Measurements from ENCODE around the gene EPHA6. TPM values are rescaled to one million over a fixed set of nuclear protein-coding genes. Genes with fewer than 3 reads are reported as not detected.

EPHA6 gene
- total RNA-seq, 1 experiment from 2014 or later: 0.61 TPM

DNA sequence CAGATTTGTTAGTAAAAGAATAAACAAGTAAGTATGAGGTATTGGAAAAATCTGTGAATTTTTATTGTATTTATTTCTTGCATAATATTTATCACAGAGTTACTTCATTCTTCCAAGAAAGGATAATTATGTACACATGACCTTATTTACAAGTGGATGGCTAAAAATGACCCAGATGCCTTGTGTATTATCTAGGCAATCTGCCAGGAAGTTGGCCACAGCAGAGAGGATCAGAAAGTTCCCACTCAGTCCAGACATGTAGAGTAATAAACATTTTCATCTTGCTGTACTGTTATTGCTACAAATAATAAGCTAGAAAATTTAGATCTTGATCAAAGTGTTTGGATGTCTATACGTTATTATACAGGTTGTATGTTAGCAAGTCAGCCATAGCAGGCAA, 317.1 kb downstream of the EPHA6 start:
- Histone ChIP-seq H2BK120ac (ENCODE audit: low read depth, low read length, poor library complexity, severe bottlenecking) (no peak overlapping the region), H2BK5ac (ENCODE audit: insufficient read length, low read length) (no peak overlapping the region), H3K27me3 (ENCODE audit: insufficient read depth, low read length) (no peaks in the 10 kb centered on the region), H4K20me1 (ENCODE audit: control insufficient read depth, insufficient read depth, insufficient read length) (no peaks in the 10 kb centered on the region), H2AK5ac (ENCODE audit: insufficient read length, low read length) (no peak overlapping the region), H3K23ac (ENCODE audit: insufficient read length, low read depth, low read length) (no peak overlapping the region), H3K4ac (ENCODE audit: low read depth, low read length) (no peak overlapping the region), H3K9me3 (ENCODE audit: control insufficient read depth, low read depth, low read length) (no peaks in the 10 kb centered on the region), H3K79me1 (ENCODE audit: insufficient read depth, low read depth, low read length, poor library complexity, severe bottlenecking) (no peaks in the 10 kb centered on the region), H2BK12ac (ENCODE audit: insufficient read length, low read depth, low read length) (no peak overlapping the region), H4K5ac (ENCODE audit: insufficient read length, low read depth, low read length) (no peak overlapping the region), H3K4me2 (ENCODE audit: insufficient read depth, insufficient read length, low read length) (no peak overlapping the region), H3K79me2 (ENCODE audit: insufficient read depth, low read length) (no peaks in the 10 kb centered on the region), H3K14ac (ENCODE audit: insufficient read depth, low read length) (no peak overlapping the region), H3T11ph (ENCODE audit: low read length) (no peak overlapping the region), H3K56ac (ENCODE audit: insufficient read length, low read depth, low read length) (no peak overlapping the region), H3K23me2 (ENCODE audit: insufficient read length, low read depth, low read length, poor library complexity, severe bottlenecking) (no peaks in the 10 kb centered on the region), H3K9ac (ENCODE audit: extremely low read depth, insufficient read length, low read length) (no peak overlapping the region), H2BK20ac (ENCODE audit: low read depth, low read length, poor library complexity, severe bottlenecking) (no peak overlapping the region), H3K18ac (ENCODE audit: insufficient read length, low read depth, low read length) (no peak overlapping the region), H2BK15ac (ENCODE audit: low read depth, low read length) (no peak overlapping the region), H3K4me1 (ENCODE audit: insufficient read depth, low read length) (no peaks in the 10 kb centered on the region), H3K27ac (ENCODE audit: insufficient read length, low read depth, low read length) (no peak overlapping the region), H2AFZ (ENCODE audit: low read length) (no peak overlapping the region), H4K91ac (ENCODE audit: insufficient read length, low read depth, low read length) (no peak overlapping the region), H4K8ac (replicated peaks; ENCODE audit: insufficient read length, low read depth, low read length) (no peak overlapping the region)
- no peak overlapping the region for H3K4me3 Mint-ChIP-seq
- H3K9me3 Mint-ChIP-seq: no peaks in the 10 kb centered on the region
- no peak for DNase-seq
- TF ChIP-seq CTCF (conservative IDR thresholded peaks at IDR 0.05): no peak
- no CpG with 5 or more reads among the region's 1 CpG for WGBS (ENCODE audit: extremely low coverage, insufficient read length, low lambda C conversion rate)
- no peaks in the 10 kb centered on the region; a peak in 1 of 7 replicates for H3K36me3 Mint-ChIP-seq (ENCODE audit: insufficient read depth in 1 of 3, low read depth in 3 of 3)
- H3K4me1 Mint-ChIP-seq: peaks cover 9 to 12% of the 10 kb centered on the region in 2 experiments
- no peak overlapping the region for H3K27ac Mint-ChIP-seq
- no peaks in the 10 kb centered on the region for H3K27me3 Mint-ChIP-seq (ENCODE audit: low read depth)
